ENCODE measurements around the gene SLC35B2. TPM values are rescaled to one million over a fixed set of nuclear protein-coding genes. Genes with fewer than 3 reads are reported as not detected.

SLC35B2 gene
- total RNA-seq, 1 experiment from 2014 or later: 90.6 TPM

DNA sequence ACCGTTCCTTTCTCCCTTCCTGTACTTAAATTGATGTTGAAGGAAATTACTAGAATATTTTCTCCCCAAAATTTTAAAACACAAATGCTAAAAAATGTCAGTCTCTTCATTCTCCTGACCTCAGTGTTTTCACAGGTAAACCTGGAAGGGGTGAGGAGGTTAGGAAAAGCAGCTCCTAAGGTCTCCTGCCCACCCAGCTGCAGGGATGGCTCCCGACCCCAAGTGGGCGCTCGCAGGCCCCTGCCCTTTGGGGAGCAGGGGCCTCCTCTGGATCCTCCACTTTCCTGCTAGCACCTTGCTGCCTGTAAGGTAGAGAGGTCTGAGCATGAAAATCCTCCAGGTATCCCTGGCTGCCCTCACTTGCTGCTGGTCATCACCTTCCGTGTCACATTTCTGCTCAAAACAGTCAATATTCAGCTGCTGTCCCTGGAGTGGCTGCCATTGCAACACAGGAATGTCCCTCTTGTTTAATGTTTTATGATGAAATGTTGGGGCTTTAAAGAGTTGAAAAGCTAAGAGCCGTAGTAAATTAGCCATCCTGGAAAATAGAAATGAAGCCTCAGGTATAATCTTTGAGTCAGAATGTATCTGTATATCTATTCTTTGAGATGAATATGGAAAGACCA, 21.3 kb downstream of the SLC35B2 start:
- Histone ChIP-seq H3K9me3 (ENCODE audit: low read length) (no peaks in the 10 kb centered on the region), H3K4me1 (ENCODE audit: insufficient read depth, low read length) (peaks cover 39% of the 10 kb centered on the region), H3K9me2 (replicated peaks; ENCODE audit: low read length) (no peaks in the 10 kb centered on the region), H3K4me2 (ENCODE audit: low read length) (no peak overlapping the region), H3F3A (ENCODE audit: low read length, unreplicated experiment) (peaks cover 3% of the 10 kb centered on the region), H3K9ac (ENCODE audit: low read length) (no peak overlapping the region), H3K36me3 (ENCODE audit: low read depth, low read length) (peaks cover 12% of the 10 kb centered on the region), H3K79me2 (ENCODE audit: low read length) (no peaks in the 10 kb centered on the region), H2AFZ (ENCODE audit: low read length) (no peak overlapping the region), H3K27ac (ENCODE audit: low read length) (no peak overlapping the region), H3K4me3 (ENCODE audit: low read length) (no peak overlapping the region), H3K27me3 (ENCODE audit: low read length) (no peaks in the 10 kb centered on the region), H4K20me1 (ENCODE audit: low read length) (no peaks in the 10 kb centered on the region)
- intact Hi-C loops (cut with micrococcal nuclease): loop anchor here (5.0 kb wide), 2 partner anchors 119 to 139 kb away; no protein-coding TSS in a partner anchor
- TF ChIP-seq EZH2phosphoT487 (IDR thresholded peaks at IDR 0.05; ENCODE audit: borderline replicate concordance, low read length) (no peak), EZH2 (IDR thresholded peaks at IDR 0.05; ENCODE audit: low read length, unreplicated experiment) (no peak)
- TF ChIP-seq, protein P1, sequence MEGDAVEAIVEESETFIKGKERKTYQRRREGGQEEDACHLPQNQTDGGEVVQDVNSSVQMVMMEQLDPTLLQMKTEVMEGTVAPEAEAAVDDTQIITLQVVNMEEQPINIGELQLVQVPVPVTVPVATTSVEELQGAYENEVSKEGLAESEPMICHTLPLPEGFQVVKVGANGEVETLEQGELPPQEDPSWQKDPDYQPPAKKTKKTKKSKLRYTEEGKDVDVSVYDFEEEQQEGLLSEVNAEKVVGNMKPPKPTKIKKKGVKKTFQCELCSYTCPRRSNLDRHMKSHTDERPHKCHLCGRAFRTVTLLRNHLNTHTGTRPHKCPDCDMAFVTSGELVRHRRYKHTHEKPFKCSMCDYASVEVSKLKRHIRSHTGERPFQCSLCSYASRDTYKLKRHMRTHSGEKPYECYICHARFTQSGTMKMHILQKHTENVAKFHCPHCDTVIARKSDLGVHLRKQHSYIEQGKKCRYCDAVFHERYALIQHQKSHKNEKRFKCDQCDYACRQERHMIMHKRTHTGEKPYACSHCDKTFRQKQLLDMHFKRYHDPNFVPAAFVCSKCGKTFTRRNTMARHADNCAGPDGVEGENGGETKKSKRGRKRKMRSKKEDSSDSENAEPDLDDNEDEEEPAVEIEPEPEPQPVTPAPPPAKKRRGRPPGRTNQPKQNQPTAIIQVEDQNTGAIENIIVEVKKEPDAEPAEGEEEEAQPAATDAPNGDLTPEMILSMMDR (conservative IDR thresholded peaks at IDR 0.05; ENCODE audit: low read depth, low read length): no peak
- CTCF ChIA-PET: interaction anchor here (0.6 to 0.7 kb wide), 2 partner anchors 14 to 561 kb away, joined by 3 to 4 read pairs; no protein-coding TSS in a partner anchor
- DNase-seq (no peak), ATAC-seq (no peak)
- BruUV-seq (replicated peaks): no TSS peak
- POLR2A ChIA-PET (ENCODE audit: unreplicated experiment): no interaction called here

GRCh38 chr6:44235269-44235668, 22.1 kb downstream of the SLC35B2 start:
- no peak for ATAC-seq
- no peak overlapping the region for H3K4me3 ChIP-seq (ENCODE audit: low read length)
- peaks cover 39% of the 10 kb centered on the region for H3K4me1 ChIP-seq (ENCODE audit: insufficient read depth, low read length)
- H3K27me3 ChIP-seq (ENCODE audit: low read length): no peaks in the 10 kb centered on the region
- H3K9me2 ChIP-seq (replicated peaks; ENCODE audit: low read length): no peaks in the 10 kb centered on the region
- CTCF ChIA-PET: no interaction called here
- no peak overlapping the region for H3K9ac ChIP-seq (ENCODE audit: low read length)
- no peak for TF ChIP-seq EZH2phosphoT487 (IDR thresholded peaks at IDR 0.05; ENCODE audit: borderline replicate concordance, low read length)
- no peak for TF ChIP-seq EZH2 (IDR thresholded peaks at IDR 0.05; ENCODE audit: low read length, unreplicated experiment)
- H3K79me2 ChIP-seq (ENCODE audit: low read length): no peaks in the 10 kb centered on the region
- intact Hi-C loops (cut with micrococcal nuclease): loop anchor here (5.0 kb wide), 2 partner anchors 118 to 138 kb away; no protein-coding TSS in a partner anchor
- H2AFZ ChIP-seq (ENCODE audit: low read length): no peak overlapping the region
- POLR2A ChIA-PET (ENCODE audit: unreplicated experiment): no interaction called here
- H4K20me1 ChIP-seq (ENCODE audit: low read length): no peaks in the 10 kb centered on the region
- H3K9me3 ChIP-seq (ENCODE audit: low read length): no peaks in the 10 kb centered on the region
- no peak overlapping the region for H3K27ac ChIP-seq (ENCODE audit: low read length)
- H3K36me3 ChIP-seq (ENCODE audit: low read depth, low read length): peaks cover 12% of the 10 kb centered on the region
- H3K4me2 ChIP-seq (ENCODE audit: low read length): no peak overlapping the region
- no peak for DNase-seq
- BruUV-seq (replicated peaks): no TSS peak
- peaks cover 3% of the 10 kb centered on the region for H3F3A ChIP-seq (ENCODE audit: low read length, unreplicated experiment)

DNA sequence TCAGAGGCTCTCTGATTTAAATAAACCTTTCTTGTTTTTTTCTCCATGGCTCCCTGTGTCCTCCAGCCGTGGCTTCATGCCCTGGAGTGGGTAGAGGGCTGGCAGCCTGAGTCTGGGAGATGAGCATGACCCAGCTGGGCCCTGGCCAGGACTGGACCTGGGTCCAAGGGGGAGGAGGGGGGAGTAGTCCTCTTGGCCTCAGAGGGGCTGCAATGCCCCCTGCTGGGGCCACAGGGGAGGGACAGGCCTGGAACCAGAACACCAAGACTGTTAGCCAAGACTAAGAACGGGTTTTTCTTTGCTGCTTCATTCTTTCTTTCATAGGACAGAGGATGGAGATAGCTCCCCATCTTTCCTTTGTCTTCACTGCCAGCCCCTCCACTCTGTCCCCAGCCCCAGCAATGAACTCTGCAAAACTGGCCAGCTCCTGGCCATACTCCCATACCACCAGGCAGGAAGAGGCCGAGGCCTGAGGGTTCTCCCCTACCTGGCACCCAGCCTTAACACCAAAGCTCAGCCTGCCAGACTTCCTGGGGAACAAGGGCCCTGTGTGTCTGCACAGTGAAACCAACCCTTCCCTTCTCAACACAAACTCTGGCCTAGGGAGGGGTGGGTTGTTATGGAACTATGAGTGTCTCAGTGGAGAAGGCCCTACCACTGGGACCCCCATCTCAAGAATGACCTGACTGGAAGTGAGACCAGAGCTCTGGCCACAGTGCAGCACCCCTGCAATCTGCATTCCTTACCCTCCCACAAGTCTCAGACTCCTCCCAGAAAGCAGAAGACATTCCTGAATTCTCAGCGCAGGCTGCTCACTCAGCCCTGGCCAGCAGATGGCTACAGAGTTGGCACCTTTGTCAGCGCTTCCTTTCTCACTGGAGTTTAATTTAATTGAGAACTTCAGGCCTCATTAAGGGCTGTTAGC, 23.0 kb downstream of the SLC35B2 start:
- Histone ChIP-seq H3K36me3 (ENCODE audit: low read depth, low read length) (peaks cover 17% of the 10 kb centered on the region), H3K9ac (ENCODE audit: low read length) (no peak overlapping the region), H4K20me1 (ENCODE audit: low read length) (no peaks in the 10 kb centered on the region), H3K27me3 (ENCODE audit: low read length) (no peaks in the 10 kb centered on the region), H3K79me2 (ENCODE audit: low read length) (no peaks in the 10 kb centered on the region), H3K27ac (ENCODE audit: low read length) (no peak overlapping the region), H3K4me2 (ENCODE audit: low read length) (no peak overlapping the region), H2AFZ (ENCODE audit: low read length) (no peak overlapping the region), H3K4me3 (ENCODE audit: low read length) (no peak overlapping the region), H3K9me3 (ENCODE audit: low read length) (no peaks in the 10 kb centered on the region), H3F3A (ENCODE audit: low read length, unreplicated experiment) (peaks cover 3% of the 10 kb centered on the region), H3K9me2 (replicated peaks; ENCODE audit: low read length) (no peaks in the 10 kb centered on the region), H3K4me1 (ENCODE audit: insufficient read depth, low read length) (peaks cover 38% of the 10 kb centered on the region)
- POLR2A ChIA-PET (ENCODE audit: unreplicated experiment): no interaction called here
- no TSS peak for BruUV-seq (replicated peaks)
- CTCF ChIA-PET: interaction anchor here (0.6 to 1.2 kb wide), 3 partner anchors 10 to 145 kb away, joined by 3 to 9 read pairs (median 5); no protein-coding TSS in a partner anchor
- TF ChIP-seq, protein P1 (conservative IDR thresholded peaks at IDR 0.05; ENCODE audit: low read depth, low read length): peak; percentile 82
- TF ChIP-seq EZH2 (IDR thresholded peaks at IDR 0.05; ENCODE audit: low read length, unreplicated experiment): no peak
- intact Hi-C loops (cut with micrococcal nuclease): loop anchor here (1.0 to 5.0 kb wide), 3 partner anchors 62 to 137 kb away; no protein-coding TSS in a partner anchor
- ATAC-seq (0 out of 2 replicates have a peak, but pooled peaks have one; percentile 1), DNase-seq (peak; percentile 60)
